ENCODE measurements around the gene IFITM5.

The IFITM5 gene

DNA sequence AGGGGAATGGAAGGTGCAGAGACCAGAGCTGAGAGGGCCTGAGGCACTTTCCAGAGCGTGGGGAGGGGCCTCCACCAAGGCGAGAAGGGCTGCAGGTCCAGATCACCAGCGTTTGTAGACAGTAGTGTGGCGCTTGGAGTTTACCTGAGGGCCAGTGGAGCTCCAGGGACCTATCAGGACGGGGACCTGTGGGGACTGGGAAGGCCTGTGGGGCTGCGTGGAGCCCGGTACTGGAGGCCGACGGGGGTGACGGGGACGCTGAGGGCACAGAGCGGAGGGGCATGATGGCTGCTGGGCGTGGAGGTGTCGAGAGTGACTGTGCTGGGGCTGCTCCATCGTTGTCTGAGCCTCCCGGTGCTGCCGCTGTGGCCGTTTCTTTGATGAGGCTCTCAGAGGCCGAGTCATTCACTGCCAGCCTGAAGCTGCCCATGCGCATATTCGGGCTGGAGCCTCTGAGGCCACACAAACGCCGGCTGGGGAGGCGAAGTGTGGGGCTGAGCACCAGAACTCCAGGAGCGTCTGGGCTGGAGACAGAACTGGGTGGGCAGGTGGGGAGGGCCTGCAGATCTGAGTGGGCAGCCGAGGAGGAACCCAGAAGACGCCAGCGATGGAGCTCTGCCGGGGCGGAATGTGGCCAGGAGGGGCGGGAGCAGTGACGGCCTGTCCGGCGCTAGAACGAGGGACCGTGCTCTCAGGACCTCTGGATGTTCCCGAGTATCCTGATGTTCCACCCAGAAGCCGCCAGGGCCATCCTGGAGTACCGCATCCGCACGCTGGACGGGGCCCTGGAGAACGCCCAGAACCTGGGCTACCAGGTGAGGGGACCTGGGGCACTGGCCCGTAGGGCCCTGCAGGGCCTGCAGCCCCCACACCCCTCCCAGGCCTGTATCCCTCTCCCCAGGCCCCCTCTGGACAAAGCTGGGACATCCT lies 7.8 kb downstream of the IFITM5 start:
- Histone ChIP-seq H3K4me3 (ENCODE audit: insufficient read depth in 1 of 2, low read depth in 1 of 2, low read length in 2 of 2) (peak overlapping the region in 1 of 2 experiments; percentile 32), H2AFZ (ENCODE audit: low read depth, low read length) (no peak overlapping the region), H2AK5ac (ENCODE audit: low read length, severe bottlenecking) (no peak overlapping the region), H2BK15ac (ENCODE audit: low read depth, poor library complexity, severe bottlenecking) (no peak overlapping the region), H3K9me3 (ENCODE audit: control insufficient read depth, low read length) (no peaks in the 10 kb centered on the region), H3K79me1 (replicated peaks; ENCODE audit: low read length, poor library complexity, severe bottlenecking) (peaks cover 9% of the 10 kb centered on the region), H3K18ac (ENCODE audit: low read depth in 1 of 2, low read length in 2 of 2) (no peak overlapping the region), H4K8ac (ENCODE audit: low read length) (no peak overlapping the region), H4K91ac (ENCODE audit: low read length) (no peak overlapping the region), H3K14ac (ENCODE audit: low read length in 2 of 2) (no peak overlapping the region), H3K4me2 (ENCODE audit: low read length, poor library complexity, severe bottlenecking) (no peak overlapping the region), H3K23ac (ENCODE audit: low read length in 2 of 2) (no peak overlapping the region), H3K27ac (ENCODE audit: low read length, poor library complexity, severe bottlenecking) (no peak overlapping the region), H2BK12ac (ENCODE audit: low read length in 2 of 2) (no peak overlapping the region), H3K27me3 (ENCODE audit: control insufficient read depth in 1 of 2, insufficient read depth in 1 of 2, low read length in 2 of 2) (peaks cover 11 to 34% of the 10 kb centered on the region in 2 experiments), H2BK120ac (ENCODE audit: low read depth, low read length) (no peak overlapping the region), H3K36me3 (ENCODE audit: control insufficient read depth in 1 of 2, insufficient read depth in 2 of 2, low read depth in 1 of 2, low read length in 2 of 2) (peaks cover 0 to 59% of the 10 kb centered on the region in 2 experiments), H3K4me1 (ENCODE audit: control insufficient read depth, insufficient read depth, low read depth, low read length) (peaks cover 39% of the 10 kb centered on the region), H3K9ac (ENCODE audit: low read length) (no peak overlapping the region), H2BK5ac (ENCODE audit: low read depth, low read length, poor library complexity, severe bottlenecking) (no peak overlapping the region), H3K4ac (ENCODE audit: low read depth in 1 of 2, low read length in 2 of 2) (no peak overlapping the region)
- WGBS, result 85% methylated on average over 44 of the region's 44 CpGs
- DNase-seq, result no peak

DNA sequence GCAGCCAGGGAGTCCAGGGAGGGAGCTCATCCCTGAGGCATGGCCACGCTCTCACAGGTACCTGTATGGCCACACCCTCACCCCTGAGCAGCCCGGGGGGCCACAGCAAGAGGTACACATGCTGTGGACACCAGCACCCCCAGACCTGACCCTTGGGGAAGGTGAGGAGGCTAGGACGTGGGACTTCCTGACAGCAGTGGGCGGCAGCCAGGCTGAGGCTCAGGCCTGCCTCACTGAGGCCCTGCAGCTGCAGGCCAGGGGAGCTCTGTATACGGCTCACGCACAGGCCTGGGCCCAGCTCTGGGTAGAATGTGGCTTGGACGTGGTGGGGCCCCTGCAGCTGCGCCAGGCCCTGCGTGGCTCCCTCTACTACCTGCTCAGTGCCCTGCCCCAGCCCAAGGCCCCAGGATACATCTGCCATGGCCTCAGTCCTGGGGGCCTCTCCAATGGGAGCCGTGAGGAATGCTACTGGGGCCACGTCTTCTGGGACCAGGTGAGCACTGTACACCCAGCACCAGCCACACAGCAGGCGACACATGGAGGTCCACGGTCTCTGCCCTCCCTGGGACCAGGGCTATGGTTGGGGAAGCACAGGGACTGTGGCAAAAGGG lies 8.6 kb downstream of the IFITM5 start:
- Histone ChIP-seq H3K14ac (ENCODE audit: low read length in 2 of 2) (peak overlapping the region in 1 of 2 experiments; percentile 26), H2BK120ac (ENCODE audit: low read depth, low read length) (no peak overlapping the region), H2BK12ac (ENCODE audit: low read length in 2 of 2) (peak overlapping the region in 1 of 2 experiments; percentile 15), H3K23ac (ENCODE audit: low read length in 2 of 2) (no peak overlapping the region), H3K4me2 (ENCODE audit: low read length, poor library complexity, severe bottlenecking) (no peak overlapping the region), H4K8ac (ENCODE audit: low read length) (peak overlapping the region; percentile 51), H3K9me3 (ENCODE audit: control insufficient read depth, low read length) (no peaks in the 10 kb centered on the region), H2BK15ac (ENCODE audit: low read depth, poor library complexity, severe bottlenecking) (no peak overlapping the region), H3K79me1 (replicated peaks; ENCODE audit: low read length, poor library complexity, severe bottlenecking) (peaks cover 9% of the 10 kb centered on the region), H2AFZ (ENCODE audit: low read depth, low read length) (no peak overlapping the region), H3K27ac (ENCODE audit: low read length, poor library complexity, severe bottlenecking) (no peak overlapping the region), H3K4me3 (ENCODE audit: insufficient read depth in 1 of 2, low read depth in 1 of 2, low read length in 2 of 2) (no peak overlapping the region), H4K91ac (ENCODE audit: low read length) (peak overlapping the region; percentile 31), H3K9ac (ENCODE audit: low read length) (no peak overlapping the region), H3K18ac (ENCODE audit: low read depth in 1 of 2, low read length in 2 of 2) (no peak overlapping the region), H3K4ac (ENCODE audit: low read depth in 1 of 2, low read length in 2 of 2) (peak overlapping the region in 1 of 2 experiments; percentile 27), H3K36me3 (ENCODE audit: control insufficient read depth in 1 of 2, insufficient read depth in 2 of 2, low read depth in 1 of 2, low read length in 2 of 2) (peaks cover 0 to 55% of the 10 kb centered on the region in 2 experiments), H2BK5ac (ENCODE audit: low read depth, low read length, poor library complexity, severe bottlenecking) (no peak overlapping the region), H3K4me1 (ENCODE audit: control insufficient read depth, insufficient read depth, low read depth, low read length) (peaks cover 37% of the 10 kb centered on the region), H2AK5ac (ENCODE audit: low read length, severe bottlenecking) (no peak overlapping the region), H3K27me3 (ENCODE audit: control insufficient read depth in 1 of 2, insufficient read depth in 1 of 2, low read length in 2 of 2) (peaks cover 11 to 34% of the 10 kb centered on the region in 2 experiments)
- no peak for DNase-seq
- WGBS, result 95% methylated on average over 12 of the region's 13 CpGs

DNA sequence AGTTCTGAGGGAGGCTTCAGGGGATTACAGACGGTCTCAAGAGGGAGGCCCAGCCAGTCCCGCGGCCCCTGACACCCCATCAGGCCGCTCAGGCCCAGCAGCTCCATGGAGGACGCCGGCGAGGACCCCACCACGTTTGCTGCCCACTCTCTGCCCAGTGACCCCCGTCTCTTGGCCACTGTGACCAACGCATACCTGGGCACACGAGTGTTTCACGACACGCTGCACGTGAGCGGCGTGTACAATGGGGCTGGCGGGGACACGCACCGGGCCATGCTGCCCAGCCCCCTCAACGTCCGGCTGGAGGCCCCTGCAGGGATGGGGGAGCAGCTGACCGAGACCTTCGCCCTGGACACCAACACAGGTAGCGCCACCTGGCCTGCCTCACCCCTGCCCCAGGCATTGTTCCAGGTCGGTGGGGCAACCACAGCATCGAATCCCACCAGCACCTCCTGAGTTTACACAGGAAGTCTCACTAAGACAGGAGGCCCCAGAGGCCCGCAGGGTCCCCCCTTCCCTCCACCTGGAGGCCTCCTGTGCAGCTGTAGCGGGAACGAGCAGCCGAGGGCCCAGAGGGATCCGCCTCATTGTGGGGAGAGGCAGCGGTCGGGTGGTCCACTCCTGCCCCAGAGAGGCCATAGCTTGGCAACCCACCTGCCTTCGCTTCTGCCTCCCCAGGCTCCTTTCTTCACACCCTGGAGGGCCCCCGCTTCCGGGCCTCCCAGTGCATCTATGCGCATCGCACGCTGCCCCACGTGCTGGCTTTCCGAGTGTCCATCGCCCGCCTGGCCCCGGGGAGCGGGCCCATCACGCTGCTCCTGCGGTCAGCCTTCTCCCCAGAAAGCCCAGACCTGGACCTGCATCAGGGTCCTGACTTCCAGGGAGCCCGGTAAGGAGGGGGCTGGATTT lies 9.4 kb downstream of the IFITM5 start:
- H2BK5ac ChIP-seq (ENCODE audit: low read depth, low read length, poor library complexity, severe bottlenecking), result no peak overlapping the region
- H3K79me1 ChIP-seq (replicated peaks; ENCODE audit: low read length, poor library complexity, severe bottlenecking), result peaks cover 9% of the 10 kb centered on the region
- peak overlapping the region; percentile 67 for H2BK120ac ChIP-seq (ENCODE audit: low read depth, low read length)
- peak overlapping the region in 1 of 2 experiments; percentile 49 for H3K4me3 ChIP-seq (ENCODE audit: insufficient read depth in 1 of 2, low read depth in 1 of 2, low read length in 2 of 2)
- no peak overlapping the region for H3K9ac ChIP-seq (ENCODE audit: low read length)
- H3K4me2 ChIP-seq (ENCODE audit: low read length, poor library complexity, severe bottlenecking), result peak overlapping the region; percentile 35
- H4K91ac ChIP-seq (ENCODE audit: low read length), result peak overlapping the region; percentile 92
- peaks cover 11 to 34% of the 10 kb centered on the region in 2 experiments for H3K27me3 ChIP-seq (ENCODE audit: control insufficient read depth in 1 of 2, insufficient read depth in 1 of 2, low read length in 2 of 2)
- H3K27ac ChIP-seq (ENCODE audit: low read length, poor library complexity, severe bottlenecking), result no peak overlapping the region
- H4K8ac ChIP-seq (ENCODE audit: low read length), result peak overlapping the region; percentile 29
- H2BK12ac ChIP-seq (ENCODE audit: low read length in 2 of 2), result peak overlapping the region in 1 of 2 experiments; percentile 78
- H3K23ac ChIP-seq (ENCODE audit: low read length in 2 of 2), result no peak overlapping the region
- 91% methylated on average over 48 of the region's 48 CpGs for WGBS
- peak overlapping the region; percentile 19 for H2AK5ac ChIP-seq (ENCODE audit: low read length, severe bottlenecking)
- peaks cover 37% of the 10 kb centered on the region for H3K4me1 ChIP-seq (ENCODE audit: control insufficient read depth, insufficient read depth, low read depth, low read length)
- H3K18ac ChIP-seq (ENCODE audit: low read depth in 1 of 2, low read length in 2 of 2), result peak overlapping the region in 1 of 2 experiments; percentile 42
- H3K14ac ChIP-seq (ENCODE audit: low read length in 2 of 2), result peak overlapping the region in 1 of 2 experiments; percentile 93
- H3K4ac ChIP-seq (ENCODE audit: low read depth in 1 of 2, low read length in 2 of 2), result peak overlapping the region; percentile 2 to 59
- no peaks in the 10 kb centered on the region for H3K9me3 ChIP-seq (ENCODE audit: control insufficient read depth, low read length)
- no peak overlapping the region for H2AFZ ChIP-seq (ENCODE audit: low read depth, low read length)
- DNase-seq, result no peak
- peak overlapping the region; percentile 41 for H2BK15ac ChIP-seq (ENCODE audit: low read depth, poor library complexity, severe bottlenecking)
- peaks cover 0 to 48% of the 10 kb centered on the region in 2 experiments for H3K36me3 ChIP-seq (ENCODE audit: control insufficient read depth in 1 of 2, insufficient read depth in 2 of 2, low read depth in 1 of 2, low read length in 2 of 2)
